DOHH2 (cell line): ENCODE measurements around the gene SAMD4A.
A peak's percentile ranks its signal among the peaks of the same experiment; 100 is the strongest.

Source experiments
- H3F3A ChIP-seq: fragments of 200-600 bp; sonication (generic), shearing (Covaris generic); 2 replicates; pipeline ENCODE4 v1.6.0; 2016; ENCODE audit warnings: antibody characterized with exemption, mild to moderate bottlenecking; ENCODE audit not compliant: control insufficient read depth, insufficient read depth
- H3K27ac ChIP-seq: fragments of 200-600 bp; sonication (generic); 2 replicates; pipeline ENCODE4 v1.5.1; 2014; ENCODE audit warnings: low read depth, mild to moderate bottlenecking, low read length, moderate library complexity
- H3K27me3 ChIP-seq: fragments of 200-600 bp; sonication (generic); 2 replicates; pipeline ENCODE4 v1.6.1; 2014; ENCODE audit warnings: mild to moderate bottlenecking, low read length, mixed read lengths; ENCODE audit not compliant: control insufficient read depth
- H3K36me3 ChIP-seq: fragments of 200-600 bp; sonication (generic); 2 replicates; pipeline ENCODE4 v1.6.1; 2014; ENCODE audit warnings: mild to moderate bottlenecking, low read length, moderate library complexity, mixed read lengths; ENCODE audit not compliant: control insufficient read depth
- H3K4me1 ChIP-seq: fragments of 200-600 bp; sonication (generic); 2 replicates; pipeline ENCODE4 v1.6.1; 2014; ENCODE audit warnings: mild to moderate bottlenecking, low read length, mixed read lengths; ENCODE audit not compliant: control insufficient read depth
- H3K4me2 ChIP-seq: fragments of 200-600 bp; sonication (generic); 2 replicates; pipeline ENCODE4 v1.6.0; 2014; ENCODE audit warnings: mild to moderate bottlenecking, low read length, moderate library complexity
- H3K4me3 ChIP-seq: fragments of 200-600 bp; sonication (generic); 2 replicates; pipeline ENCODE4 v1.5.1; 2014; ENCODE audit warnings: mild to moderate bottlenecking, low read length, mixed read lengths
- H3K79me2 ChIP-seq: fragments of 200-600 bp; sonication (generic); 2 replicates; pipeline ENCODE4 v1.6.1; 2014; ENCODE audit warnings: mild to moderate bottlenecking, low read length, mixed read lengths; ENCODE audit not compliant: control insufficient read depth
- H3K9me2 ChIP-seq: fragments of 200-600 bp; sonication (generic); replicated peaks from 2 replicates; pipeline ENCODE4 v1.6.1; 2014; ENCODE audit warnings: mild to moderate bottlenecking, low read length, mixed read lengths; ENCODE audit not compliant: control insufficient read depth
- H3K9me3 ChIP-seq: fragments of 200-600 bp; sonication (generic); 2 replicates; pipeline ENCODE4 v1.6.1; 2014; ENCODE audit warnings: antibody characterized with exemption, low read length, mixed read lengths; ENCODE audit not compliant: control insufficient read depth, insufficient read depth
- H4K20me1 ChIP-seq: fragments of 200-600 bp; sonication (generic); 2 replicates; pipeline ENCODE4 v1.6.0; 2014; ENCODE audit warnings: low read depth, mild to moderate bottlenecking, antibody characterized with exemption, low read length, moderate library complexity; ENCODE audit not compliant: control insufficient read depth, insufficient read depth
- CTCF ChIP-seq: fragments of 200-600 bp; sonication (generic); IDR thresholded peaks from one replicate; pipeline ENCODE4 v1.5.1; 2014; ENCODE audit warnings: antibody characterized with exemption, mild to moderate bottlenecking, low read depth, low read length; ENCODE audit not compliant: poor library complexity, severe bottlenecking
- EZH2phosphoT487 ChIP-seq: fragments of 200-600 bp; sonication (generic); IDR thresholded peaks from 2 replicates; pipeline ENCODE4 v1.6.1; 2017; ENCODE audit warnings: borderline replicate concordance, mild to moderate bottlenecking, antibody characterized with exemption, low read length, moderate library complexity, mixed read lengths

Gene SAMD4A

GRCh38 chr14:54556535-54556934, 10.4 kb upstream of the SAMD4A start:
- no peaks in the 10 kb centered on the region for H3K36me3 ChIP-seq
- no peak overlapping the region for H3K4me2 ChIP-seq
- H3F3A ChIP-seq, result no peaks in the 10 kb centered on the region
- no peaks in the 10 kb centered on the region for H4K20me1 ChIP-seq
- no peak overlapping the region for H3K27ac ChIP-seq
- H3K4me3 ChIP-seq, result no peak overlapping the region
- H3K79me2 ChIP-seq, result no peaks in the 10 kb centered on the region
- TF ChIP-seq CTCF (no peak), EZH2phosphoT487 (no peak)
- H3K9me3 ChIP-seq, result no peaks in the 10 kb centered on the region
- no peaks in the 10 kb centered on the region for H3K9me2 ChIP-seq
- H3K27me3 ChIP-seq, result no peaks in the 10 kb centered on the region
- no peaks in the 10 kb centered on the region for H3K4me1 ChIP-seq

GRCh38 chr14:54562334-54562733, 4.6 kb upstream of the SAMD4A start:
- H3K9me3 ChIP-seq, result no peaks in the 10 kb centered on the region
- H4K20me1 ChIP-seq, result peaks cover 3% of the 10 kb centered on the region; the same call in 1 of the 2 replicates
- H3F3A ChIP-seq, result peaks cover 9% of the 10 kb centered on the region
- peaks cover 21% of the 10 kb centered on the region for H3K4me1 ChIP-seq
- no peak overlapping the region for H3K27ac ChIP-seq
- no peak for TF ChIP-seq EZH2phosphoT487
- H3K9me2 ChIP-seq, result no peaks in the 10 kb centered on the region
- peaks cover 34% of the 10 kb centered on the region for H3K27me3 ChIP-seq
- H3K79me2 ChIP-seq, result no peaks in the 10 kb centered on the region
- no peak overlapping the region for H3K4me3 ChIP-seq
- no peaks in the 10 kb centered on the region for H3K36me3 ChIP-seq
- no peak overlapping the region for H3K4me2 ChIP-seq

GRCh38 chr14:54564071-54564867, 2.7 kb upstream of the SAMD4A start:
- peak overlapping the region; percentile 95 for H3K4me2 ChIP-seq

More at GRCh38 chr14:54564071-54564867, 2.7 kb upstream of the SAMD4A start:
- H4K20me1 ChIP-seq, result peaks cover 3% of the 10 kb centered on the region; the same call in 1 of the 2 replicates
- peaks cover 9% of the 10 kb centered on the region for H3F3A ChIP-seq
- H3K4me1 ChIP-seq, result peaks cover 27% of the 10 kb centered on the region
- H3K27me3 ChIP-seq, result peaks cover 42% of the 10 kb centered on the region
- H3K27ac ChIP-seq, result no peak overlapping the region
- no peaks in the 10 kb centered on the region for H3K36me3 ChIP-seq
- H3K4me3 ChIP-seq, result peak overlapping the region; percentile 90
- TF ChIP-seq CTCF (peak; percentile 81), EZH2phosphoT487 (0 out of 2 replicates have a peak, but pooled peaks have one; percentile 13)
- H3K79me2 ChIP-seq, result no peaks in the 10 kb centered on the region
- no peaks in the 10 kb centered on the region for H3K9me3 ChIP-seq
- H3K9me2 ChIP-seq, result no peaks in the 10 kb centered on the region
